Occipital lobe (tissue), 2 donors: ENCODE results near the gene KRTAP5-9. TPM values are rescaled to one million over a fixed set of nuclear protein-coding genes. Genes with fewer than 3 reads are reported as not detected.
"Not testable (repeated sequence)": the region's sequence is repeated elsewhere in the genome, so short reads cannot be mapped to it uniquely, and the experiment has no call there.

Experiments used
- DNase-seq: peaks from one replicate; lab custom pipeline; 2025; lab: John Stamatoyannopoulos, UW
- total RNA-seq: library from RNA; depleted of rRNA; stranded (reverse); fragments of >200 nt; gene quantifications from one replicate; pipeline ENCODE4 v1.2.3, GENCODE V29; 2014

KRTAP5-9 gene
- total RNA-seq, 1 donor from 2014 or later, result not detected

GRCh38 chr11:71562120-71562519, 13.9 kb downstream of the KRTAP5-9 start:
- no peak for DNase-seq

- DNase-seq, result no peak
These were observed 15.2 kb downstream of the KRTAP5-9 start for GRCh38 chr11:71563406-71563805.

- DNase-seq, result no peak
These were observed 16.2 kb downstream of the KRTAP5-9 start for GRCh38 chr11:71564430-71564829.

- DNase-seq, result no peak
These were observed 17.0 kb downstream of the KRTAP5-9 start, which contains the start of gene KRTAP5-10 for GRCh38 chr11:71565263-71565662. Gene KRTAP5-10 (plus strand): TSS chr11:71565563. CDS start chr11:71565588, 25 bp downstream.

DNA sequence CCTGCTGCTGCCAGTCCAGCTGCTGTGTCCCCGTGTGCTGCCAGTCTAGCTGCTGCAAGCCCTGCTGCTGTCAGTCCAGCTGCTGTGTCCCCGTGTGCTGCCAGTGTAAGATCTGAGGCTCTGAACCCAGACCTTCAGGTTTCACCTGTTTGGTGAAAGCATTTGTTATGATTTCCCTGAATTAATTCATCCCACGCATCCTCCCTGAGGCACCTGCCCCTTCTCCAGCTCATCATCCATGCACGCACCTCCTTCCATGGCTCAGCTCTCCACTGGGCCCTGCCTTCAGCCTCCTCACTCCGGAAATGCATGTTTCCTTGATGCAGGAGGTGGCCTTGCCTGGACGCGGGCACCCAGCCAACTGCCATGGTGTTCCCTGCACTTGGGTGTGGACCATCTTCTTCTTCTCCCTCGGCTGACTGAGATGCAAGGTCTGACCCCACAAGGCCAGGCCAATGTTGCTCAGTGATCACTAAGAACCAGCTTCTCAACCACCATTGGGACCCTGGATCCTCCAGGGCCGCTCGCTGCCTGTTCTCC, 17.9 kb downstream of the KRTAP5-9 start:
- DNase-seq, result no peak

DNA sequence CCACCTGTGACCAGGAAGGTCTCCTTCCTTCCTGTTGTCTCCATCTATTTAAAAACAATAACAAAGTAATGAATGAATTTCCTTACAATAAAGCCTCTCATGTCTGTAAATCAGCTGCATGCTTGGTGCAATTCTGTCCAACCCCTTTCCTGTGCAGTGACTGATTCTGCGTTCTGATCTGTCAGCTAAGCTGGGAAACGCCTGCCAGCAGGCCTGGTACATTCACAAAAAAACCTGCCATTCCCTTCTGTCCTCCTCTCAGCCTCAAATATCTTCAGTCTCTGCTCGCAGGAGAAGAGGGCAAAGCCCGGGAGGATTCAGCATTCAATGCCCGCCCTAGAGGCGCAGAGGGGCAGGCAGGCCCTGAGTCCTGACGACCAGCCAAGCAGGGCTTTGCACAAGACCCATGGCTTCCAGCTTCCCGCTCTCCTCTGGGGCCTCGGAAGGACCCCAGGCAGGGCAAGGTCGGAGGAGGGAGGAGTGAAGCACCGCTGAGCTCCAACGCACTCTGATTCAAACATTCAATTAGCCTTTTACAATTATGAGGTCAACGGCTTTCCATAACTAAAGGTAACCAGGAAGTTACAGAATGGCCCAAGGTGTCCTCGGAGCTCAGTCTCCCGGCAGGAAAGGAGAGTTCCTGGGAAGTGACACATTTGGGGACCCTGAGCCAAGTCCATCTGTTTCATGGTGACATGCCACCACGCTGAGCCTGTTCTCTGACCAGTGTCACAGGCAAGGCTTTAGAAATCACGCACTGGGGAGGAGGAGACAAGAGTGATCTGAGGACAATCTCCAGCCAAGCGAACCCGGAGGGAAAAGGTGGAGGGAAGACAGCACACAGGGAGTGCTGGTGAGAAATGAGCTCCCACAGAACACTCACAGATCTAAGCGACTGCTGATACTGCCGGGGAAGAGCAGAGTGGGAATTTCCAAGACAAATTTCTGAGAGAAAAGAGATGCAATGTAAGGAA, 18.7 kb downstream of the KRTAP5-9 start:
- not testable (repeated sequence) for DNase-seq

DNA sequence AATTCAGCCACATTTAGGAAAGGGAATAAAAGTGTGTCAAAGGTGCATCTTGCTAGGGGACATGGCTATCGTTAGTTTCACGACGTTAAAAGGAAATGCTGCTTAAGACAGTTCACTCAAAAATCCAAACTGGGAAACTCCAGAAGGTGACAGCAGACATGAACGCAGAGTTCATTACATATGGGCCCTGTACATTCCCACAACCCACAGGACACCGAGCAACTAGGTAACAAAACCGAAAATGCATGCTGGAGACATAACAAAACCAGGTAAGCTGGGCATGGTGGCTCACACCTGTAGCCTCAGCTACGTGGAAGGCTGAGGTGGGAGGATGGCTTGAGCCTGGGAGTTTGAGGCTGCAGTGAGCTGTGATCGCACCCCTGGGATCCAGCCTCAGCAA, 19.4 kb downstream of the KRTAP5-9 start:
- DNase-seq, result not testable (repeated sequence)

DNA sequence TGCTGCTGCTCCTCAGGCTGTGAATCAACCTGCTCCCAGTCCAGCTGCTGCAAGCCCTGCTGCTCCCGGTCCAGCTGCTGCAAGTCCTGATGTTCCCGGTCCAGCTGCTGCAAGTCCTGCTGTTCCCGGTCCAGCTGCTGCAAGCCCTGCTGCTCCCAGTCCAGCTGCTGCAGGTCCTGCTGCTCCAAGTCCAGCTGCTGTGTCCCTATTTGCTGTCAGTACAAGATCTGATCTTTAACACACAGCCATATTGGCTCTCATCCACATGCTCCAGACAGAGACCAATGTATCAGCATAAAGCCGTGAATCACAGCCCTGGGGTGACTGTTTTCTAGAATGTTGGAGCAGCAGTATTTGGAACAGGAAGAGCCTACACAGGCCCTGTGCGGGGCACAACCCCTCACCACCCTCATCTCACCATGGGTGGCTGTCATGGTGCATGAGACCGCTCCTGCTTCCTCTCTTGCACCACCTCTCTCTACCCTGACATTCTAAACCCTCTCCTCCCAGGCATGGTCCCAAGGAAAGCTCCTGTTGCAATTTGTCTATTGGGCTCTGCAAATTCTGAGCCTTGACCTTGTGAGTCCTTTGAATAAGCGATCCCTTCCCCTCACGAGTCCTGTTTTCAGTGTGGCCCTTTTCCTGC, 20.6 kb downstream of the KRTAP5-9 start:
- no peak for DNase-seq

DNA sequence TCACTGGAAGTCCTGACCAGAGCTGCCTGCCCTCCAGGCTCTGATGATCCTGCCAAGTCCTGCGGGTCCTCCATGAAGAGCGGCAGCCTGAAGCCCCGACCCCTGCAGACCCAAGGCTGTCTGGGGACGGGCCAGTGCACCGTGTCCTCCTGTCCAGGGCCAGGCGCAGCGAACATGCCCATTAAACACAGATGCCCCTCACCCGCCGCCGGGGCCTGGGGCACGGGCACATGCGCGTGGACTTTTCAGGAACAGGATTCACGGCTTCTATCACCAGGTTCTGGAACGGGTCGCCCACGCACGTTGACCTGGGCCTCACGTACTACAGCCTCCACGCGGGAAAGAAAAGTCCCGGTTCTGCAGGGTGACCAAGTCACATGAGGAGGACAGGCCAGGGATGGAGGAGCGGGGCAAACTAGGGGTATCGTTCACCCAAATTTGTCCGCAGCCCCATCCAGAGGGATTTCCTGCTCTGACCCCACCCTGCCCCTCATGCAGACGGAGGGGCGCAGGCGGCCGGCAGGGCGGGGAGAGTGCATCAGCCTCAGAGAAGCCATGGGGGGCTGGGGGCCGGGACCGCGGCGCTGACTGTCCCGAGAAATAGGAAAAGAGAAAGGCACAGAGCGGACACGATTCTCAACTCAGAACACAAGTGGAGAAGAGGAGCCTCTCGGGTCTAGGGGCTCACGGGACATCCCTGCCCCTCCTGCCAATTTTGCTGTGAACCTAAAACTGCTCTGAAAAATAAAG, 23.1 kb downstream of the KRTAP5-9 start:
- not testable (repeated sequence) for DNase-seq

DNA sequence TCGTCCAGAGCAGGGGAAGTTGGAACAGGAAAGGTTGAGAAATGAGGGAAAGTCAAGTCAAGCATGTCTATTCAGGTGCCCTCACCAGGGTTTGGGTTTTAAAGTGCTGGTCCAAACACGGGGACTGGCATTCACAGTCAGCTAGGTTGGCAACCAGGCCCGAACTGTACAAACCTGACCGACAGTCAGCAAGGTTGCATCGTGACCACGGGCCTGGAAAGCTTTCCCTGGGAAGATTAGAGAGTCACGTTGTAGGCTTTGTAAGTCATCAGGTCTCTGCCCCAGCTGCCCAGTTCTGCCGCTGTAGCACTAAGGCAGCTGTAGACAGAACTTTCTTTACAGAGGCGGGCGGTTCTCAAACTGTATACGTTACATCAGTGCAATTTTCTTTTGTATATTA, 24.6 kb downstream of the KRTAP5-9 start:
- DNase-seq, result no peak

DNA sequence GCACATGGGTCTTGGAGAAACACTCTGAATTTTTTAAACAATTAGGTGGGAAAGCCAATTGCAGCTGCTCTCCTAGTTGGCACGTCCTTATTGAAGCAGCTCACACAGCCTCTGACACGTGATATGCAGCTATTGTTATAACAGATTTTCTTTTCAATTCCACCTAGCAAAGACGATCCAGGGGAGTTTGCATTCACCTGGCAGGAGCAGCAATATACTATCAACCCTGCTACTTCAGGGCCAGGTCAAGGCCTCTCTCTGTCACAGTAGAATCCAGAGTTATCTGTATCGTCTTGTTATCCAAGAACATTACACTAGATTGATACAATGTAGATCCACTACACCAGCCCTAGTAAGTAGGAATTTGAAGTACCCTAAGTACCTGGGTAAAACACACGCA, 26.2 kb downstream of the KRTAP5-9 start:
- no peak for DNase-seq

- DNase-seq, result no peak
These were observed 27.7 kb downstream of the KRTAP5-9 start for GRCh38 chr11:71575723-71576424.

- not testable (repeated sequence) for DNase-seq
These were observed 28.7 kb downstream of the KRTAP5-9 start for GRCh38 chr11:71576688-71577465.

DNA sequence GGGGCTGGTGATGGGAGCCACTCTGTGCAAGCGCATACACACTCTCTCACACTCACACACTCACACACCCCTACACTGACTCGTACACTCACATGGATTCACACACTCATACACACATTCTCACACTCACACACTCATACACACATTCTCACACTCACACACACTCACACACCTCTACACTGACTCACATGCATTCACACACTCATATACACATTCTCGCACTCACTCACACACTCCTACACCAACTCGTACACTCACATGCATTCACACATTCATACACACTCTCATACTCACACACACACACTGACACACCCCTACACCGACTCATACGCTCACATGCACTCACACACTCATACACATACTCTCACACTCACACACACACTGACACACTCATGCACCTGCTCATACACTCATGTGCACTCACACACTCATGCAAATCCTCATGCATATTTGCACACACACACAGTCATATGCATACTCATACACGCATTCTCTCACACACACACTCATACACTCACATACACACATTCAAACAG, 29.3 kb downstream of the KRTAP5-9 start:
- DNase-seq, result no peak

GRCh38 chr11:71579513-71579912, 31.3 kb downstream of the KRTAP5-9 start:
- not testable (repeated sequence) for DNase-seq

- peak; percentile 33 for DNase-seq
These were observed 32.1 kb downstream of the KRTAP5-9 start for GRCh38 chr11:71580057-71581003.

DNA sequence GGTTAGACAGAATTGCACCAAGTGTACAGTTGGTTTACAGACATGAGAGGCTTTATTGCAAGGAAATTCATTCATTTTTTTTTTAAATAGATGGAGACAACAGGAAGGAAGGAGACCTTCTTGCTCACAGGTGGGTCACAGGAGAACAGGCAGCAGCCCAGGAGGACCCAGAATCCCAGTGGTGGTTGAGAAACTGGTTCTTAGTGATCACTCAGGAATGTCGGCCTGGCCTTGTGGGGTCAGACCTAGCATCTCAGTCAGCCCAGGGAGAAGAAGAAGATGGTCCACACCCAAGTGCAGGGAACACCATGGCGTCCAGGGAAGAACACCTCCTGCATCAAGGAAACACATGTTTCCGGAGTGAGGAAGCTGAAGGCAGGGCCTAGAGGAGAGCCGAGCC, 33.6 kb downstream of the KRTAP5-9 start:
- no peak for DNase-seq

- DNase-seq, result no peak
These were observed 34.2 kb downstream of the KRTAP5-9 start, which contains the start of gene KRTAP5-11 for GRCh38 chr11:71582309-71582895. Gene KRTAP5-11 (minus strand): TSS chr11:71582875. CDS start chr11:71582837, 38 bp downstream.
